ENCODE measurements around the gene BCL7A. TPM values are rescaled to one million over a fixed set of nuclear protein-coding genes. Genes with fewer than 3 reads are reported as not detected.
A peak's percentile ranks its signal among the peaks of the same experiment; 100 is the strongest.

Gene BCL7A
- total and polyA plus RNA-seq, 9 of the 15 experiments (the other 6 are each of a cell fraction or from before 2014, with no cell fraction given) = 0.25 to 21.9 (median 14.9) TPM

DNA sequence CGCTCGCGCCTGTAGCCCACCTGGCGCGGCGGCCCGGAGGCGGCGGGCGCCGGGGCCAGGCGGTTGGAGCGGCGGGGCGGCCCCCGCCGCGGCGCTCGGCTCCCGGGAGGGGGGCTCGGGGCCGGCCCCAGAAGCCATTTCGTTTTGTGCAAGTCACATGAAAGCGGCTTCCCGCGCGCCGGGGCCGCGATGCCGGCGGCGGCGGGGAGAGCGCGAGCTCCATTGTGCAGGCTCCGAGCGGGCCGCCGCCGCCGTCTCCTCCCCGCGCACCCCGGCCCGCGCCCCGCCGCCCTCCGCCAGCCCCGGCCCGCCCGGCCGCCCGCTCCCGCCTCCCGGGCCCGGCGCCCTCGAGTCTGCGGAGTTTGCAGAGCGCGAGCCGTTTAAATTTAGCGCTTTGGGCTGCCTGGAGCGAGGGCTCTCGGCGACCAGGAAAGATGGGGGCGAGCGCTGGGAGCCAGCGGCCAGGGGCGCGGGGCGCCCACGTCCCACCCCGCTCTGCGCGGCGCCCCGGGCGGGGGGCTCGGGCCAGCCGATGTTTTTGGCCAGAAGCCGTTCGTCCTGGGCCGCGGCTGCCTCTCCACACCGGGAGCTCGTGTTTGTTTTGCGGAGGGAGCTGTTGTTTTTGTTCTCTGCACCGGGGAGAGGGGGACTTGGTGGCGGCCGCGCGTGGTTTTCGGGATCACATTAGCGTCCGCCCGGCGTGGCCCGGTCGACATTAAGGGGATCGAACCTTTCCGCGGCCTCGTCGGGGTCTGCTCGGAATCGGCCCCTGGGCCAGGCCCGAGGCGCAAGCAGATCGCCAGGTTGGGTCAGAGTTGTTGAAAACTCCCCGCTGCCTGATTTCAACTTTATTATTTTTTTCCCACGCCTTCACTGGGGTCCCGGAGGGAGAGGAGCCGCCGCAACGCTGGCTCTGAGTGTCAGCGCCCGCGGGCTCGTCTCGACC lies 982 bp downstream of the BCL7A start (continued):
- TF ChIP-seq, protein P1, sequence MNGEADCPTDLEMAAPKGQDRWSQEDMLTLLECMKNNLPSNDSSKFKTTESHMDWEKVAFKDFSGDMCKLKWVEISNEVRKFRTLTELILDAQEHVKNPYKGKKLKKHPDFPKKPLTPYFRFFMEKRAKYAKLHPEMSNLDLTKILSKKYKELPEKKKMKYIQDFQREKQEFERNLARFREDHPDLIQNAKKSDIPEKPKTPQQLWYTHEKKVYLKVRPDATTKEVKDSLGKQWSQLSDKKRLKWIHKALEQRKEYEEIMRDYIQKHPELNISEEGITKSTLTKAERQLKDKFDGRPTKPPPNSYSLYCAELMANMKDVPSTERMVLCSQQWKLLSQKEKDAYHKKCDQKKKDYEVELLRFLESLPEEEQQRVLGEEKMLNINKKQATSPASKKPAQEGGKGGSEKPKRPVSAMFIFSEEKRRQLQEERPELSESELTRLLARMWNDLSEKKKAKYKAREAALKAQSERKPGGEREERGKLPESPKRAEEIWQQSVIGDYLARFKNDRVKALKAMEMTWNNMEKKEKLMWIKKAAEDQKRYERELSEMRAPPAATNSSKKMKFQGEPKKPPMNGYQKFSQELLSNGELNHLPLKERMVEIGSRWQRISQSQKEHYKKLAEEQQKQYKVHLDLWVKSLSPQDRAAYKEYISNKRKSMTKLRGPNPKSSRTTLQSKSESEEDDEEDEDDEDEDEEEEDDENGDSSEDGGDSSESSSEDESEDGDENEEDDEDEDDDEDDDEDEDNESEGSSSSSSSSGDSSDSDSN (IDR thresholded peaks at IDR 0.05; ENCODE audit: borderline replicate concordance in 1 of 2, low read depth in 2 of 2, low read length in 2 of 2) = peak in 1 of 2 experiments; percentile 75; a peak in 2 of 4 replicates
- TF ChIP-seq, protein P2, sequence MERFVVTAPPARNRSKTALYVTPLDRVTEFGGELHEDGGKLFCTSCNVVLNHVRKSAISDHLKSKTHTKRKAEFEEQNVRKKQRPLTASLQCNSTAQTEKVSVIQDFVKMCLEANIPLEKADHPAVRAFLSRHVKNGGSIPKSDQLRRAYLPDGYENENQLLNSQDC (CRISPR knock-in tag; IDR thresholded peaks at IDR 0.05) = no peak
- TF ChIP-seq, protein P3, sequence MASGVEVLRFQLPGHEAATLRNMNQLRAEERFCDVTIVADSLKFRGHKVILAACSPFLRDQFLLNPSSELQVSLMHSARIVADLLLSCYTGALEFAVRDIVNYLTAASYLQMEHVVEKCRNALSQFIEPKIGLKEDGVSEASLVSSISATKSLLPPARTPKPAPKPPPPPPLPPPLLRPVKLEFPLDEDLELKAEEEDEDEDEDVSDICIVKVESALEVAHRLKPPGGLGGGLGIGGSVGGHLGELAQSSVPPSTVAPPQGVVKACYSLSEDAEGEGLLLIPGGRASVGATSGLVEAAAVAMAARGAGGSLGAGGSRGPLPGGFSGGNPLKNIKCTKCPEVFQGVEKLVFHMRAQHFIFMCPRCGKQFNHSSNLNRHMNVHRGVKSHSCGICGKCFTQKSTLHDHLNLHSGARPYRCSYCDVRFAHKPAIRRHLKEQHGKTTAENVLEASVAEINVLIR (CRISPR knock-in tag; IDR thresholded peaks at IDR 0.05) = no peak
- no peak for TF ChIP-seq TAF9B (IDR thresholded peaks at IDR 0.05; ENCODE audit: partially characterized antibody)
- no peak for TF ChIP-seq ARHGAP35 (IDR thresholded peaks at IDR 0.05; ENCODE audit: partially characterized antibody)
- TF ChIP-seq MTA3 (IDR thresholded peaks at IDR 0.05; ENCODE audit: borderline replicate concordance) = no peak
- TF ChIP-seq SMAD3 (CRISPR knock-in tag; conservative IDR thresholded peaks at IDR 0.05) = no peak
- TF ChIP-seq KAT8 (IDR thresholded peaks at IDR 0.05; ENCODE audit: low read depth) = no peak
- TF ChIP-seq RBM39 (optimal IDR thresholded peaks at IDR 0.05; ENCODE audit: low read depth, low read length) = no peak
- TF ChIP-seq RB1 (IDR thresholded peaks at IDR 0.05; ENCODE audit: low read depth) = 0 out of 2 replicates have a peak, but pooled peaks have one; percentile 6
- TF ChIP-seq, protein P4, sequence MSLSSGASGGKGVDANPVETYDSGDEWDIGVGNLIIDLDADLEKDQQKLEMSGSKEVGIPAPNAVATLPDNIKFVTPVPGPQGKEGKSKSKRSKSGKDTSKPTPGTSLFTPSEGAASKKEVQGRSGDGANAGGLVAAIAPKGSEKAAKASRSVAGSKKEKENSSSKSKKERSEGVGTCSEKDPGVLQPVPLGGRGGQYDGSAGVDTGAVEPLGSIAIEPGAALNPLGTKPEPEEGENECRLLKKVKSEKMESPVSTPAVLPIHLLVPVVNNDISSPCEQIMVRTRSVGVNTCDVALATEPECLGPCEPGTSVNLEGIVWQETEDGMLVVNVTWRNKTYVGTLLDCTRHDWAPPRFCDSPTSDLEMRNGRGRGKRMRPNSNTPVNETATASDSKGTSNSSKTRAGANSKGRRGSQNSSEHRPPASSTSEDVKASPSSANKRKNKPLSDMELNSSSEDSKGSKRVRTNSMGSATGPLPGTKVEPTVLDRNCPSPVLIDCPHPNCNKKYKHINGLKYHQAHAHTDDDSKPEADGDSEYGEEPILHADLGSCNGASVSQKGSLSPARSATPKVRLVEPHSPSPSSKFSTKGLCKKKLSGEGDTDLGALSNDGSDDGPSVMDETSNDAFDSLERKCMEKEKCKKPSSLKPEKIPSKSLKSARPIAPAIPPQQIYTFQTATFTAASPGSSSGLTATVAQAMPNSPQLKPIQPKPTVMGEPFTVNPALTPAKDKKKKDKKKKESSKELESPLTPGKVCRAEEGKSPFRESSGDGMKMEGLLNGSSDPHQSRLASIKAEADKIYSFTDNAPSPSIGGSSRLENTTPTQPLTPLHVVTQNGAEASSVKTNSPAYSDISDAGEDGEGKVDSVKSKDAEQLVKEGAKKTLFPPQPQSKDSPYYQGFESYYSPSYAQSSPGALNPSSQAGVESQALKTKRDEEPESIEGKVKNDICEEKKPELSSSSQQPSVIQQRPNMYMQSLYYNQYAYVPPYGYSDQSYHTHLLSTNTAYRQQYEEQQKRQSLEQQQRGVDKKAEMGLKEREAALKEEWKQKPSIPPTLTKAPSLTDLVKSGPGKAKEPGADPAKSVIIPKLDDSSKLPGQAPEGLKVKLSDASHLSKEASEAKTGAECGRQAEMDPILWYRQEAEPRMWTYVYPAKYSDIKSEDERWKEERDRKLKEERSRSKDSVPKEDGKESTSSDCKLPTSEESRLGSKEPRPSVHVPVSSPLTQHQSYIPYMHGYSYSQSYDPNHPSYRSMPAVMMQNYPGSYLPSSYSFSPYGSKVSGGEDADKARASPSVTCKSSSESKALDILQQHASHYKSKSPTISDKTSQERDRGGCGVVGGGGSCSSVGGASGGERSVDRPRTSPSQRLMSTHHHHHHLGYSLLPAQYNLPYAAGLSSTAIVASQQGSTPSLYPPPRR (CRISPR knock-in tag; IDR thresholded peaks at IDR 0.05; ENCODE audit: borderline replicate concordance) = no peak
- TF ChIP-seq KAT7 (CRISPR knock-in tag; IDR thresholded peaks at IDR 0.05; ENCODE audit: borderline replicate concordance) = no peak
- TF ChIP-seq ZNF224 (CRISPR knock-in tag; IDR thresholded peaks at IDR 0.05) = no peak
- TF ChIP-seq TAF15 (IDR thresholded peaks at IDR 0.05; ENCODE audit: low read depth, low read length) = no peak
- TF ChIP-seq TCF7 (IDR thresholded peaks at IDR 0.05; ENCODE audit: borderline replicate concordance) = no peak
- no peak for TF ChIP-seq MBD2 (IDR thresholded peaks at IDR 0.05; ENCODE audit: borderline replicate concordance, low read depth)
- no peak for TF ChIP-seq SP2 (IDR thresholded peaks at IDR 0.05; ENCODE audit: extremely low read depth, low read depth, low read length, poor library complexity, severe bottlenecking)
- TF ChIP-seq PHB2 (IDR thresholded peaks at IDR 0.05; ENCODE audit: low read depth) = no peak
- TF ChIP-seq POLR3A (IDR thresholded peaks at IDR 0.05; ENCODE audit: borderline replicate concordance, extremely low read depth, insufficient read depth, insufficient read length) = no peak
